Transverse colon (tissue), 3 donors: Measurements from ENCODE around the gene SRGAP1.

Experiments
- CTCF ChIP-seq, 5 experiments: fragments of 200-600 bp in 3 of 5; fragments of 450-650 bp in 2 of 5; sonication (generic) in 3 of 5; IDR thresholded peaks; 1 replicate in 2 of 5; 2 replicates in 3 of 5; pipeline ENCODE4 v1.5.1; 2016 to 2017; ENCODE audit warnings: antibody characterized with exemption in 5 of 5, inconsistent platforms in 3 of 5, mild to moderate bottlenecking in 2 of 5, moderate library complexity in 1 of 5
- POLR2A ChIP-seq: fragments of 450-650 bp; IDR thresholded peaks from one replicate; pipeline ENCODE4 v1.6.1; 2016; ENCODE audit warnings: antibody characterized with exemption, mild to moderate bottlenecking, moderate library complexity

- no peak for TF ChIP-seq CTCF (IDR thresholded peaks at IDR 0.05)
- TF ChIP-seq POLR2A = no peak
Measured at GRCh38 chr12:63836936-63837335, 7.6 kb upstream of the SRGAP1 start.
